ENCODE results near the gene MT1M.

DNA sequence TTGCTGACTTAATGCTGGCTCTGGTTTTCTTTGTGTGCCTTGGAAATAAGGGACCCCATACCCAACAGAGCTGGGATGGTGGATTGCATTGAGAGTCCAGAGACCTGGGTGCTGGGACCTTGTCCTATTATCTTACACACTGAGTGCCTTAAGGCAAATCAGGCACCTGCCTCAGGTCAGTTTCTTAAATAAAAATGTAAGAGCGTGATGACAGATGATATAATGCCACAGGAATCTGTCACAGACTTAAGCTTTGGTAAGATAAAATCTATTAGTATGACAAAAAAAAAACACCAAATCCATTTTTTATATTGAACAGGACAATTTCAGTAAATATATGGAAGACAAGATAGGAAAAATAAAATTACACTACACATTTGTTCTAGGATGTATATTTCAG lies 7.6 kb downstream of the MT1M start:
- TF ChIP-seq, protein P1, sequence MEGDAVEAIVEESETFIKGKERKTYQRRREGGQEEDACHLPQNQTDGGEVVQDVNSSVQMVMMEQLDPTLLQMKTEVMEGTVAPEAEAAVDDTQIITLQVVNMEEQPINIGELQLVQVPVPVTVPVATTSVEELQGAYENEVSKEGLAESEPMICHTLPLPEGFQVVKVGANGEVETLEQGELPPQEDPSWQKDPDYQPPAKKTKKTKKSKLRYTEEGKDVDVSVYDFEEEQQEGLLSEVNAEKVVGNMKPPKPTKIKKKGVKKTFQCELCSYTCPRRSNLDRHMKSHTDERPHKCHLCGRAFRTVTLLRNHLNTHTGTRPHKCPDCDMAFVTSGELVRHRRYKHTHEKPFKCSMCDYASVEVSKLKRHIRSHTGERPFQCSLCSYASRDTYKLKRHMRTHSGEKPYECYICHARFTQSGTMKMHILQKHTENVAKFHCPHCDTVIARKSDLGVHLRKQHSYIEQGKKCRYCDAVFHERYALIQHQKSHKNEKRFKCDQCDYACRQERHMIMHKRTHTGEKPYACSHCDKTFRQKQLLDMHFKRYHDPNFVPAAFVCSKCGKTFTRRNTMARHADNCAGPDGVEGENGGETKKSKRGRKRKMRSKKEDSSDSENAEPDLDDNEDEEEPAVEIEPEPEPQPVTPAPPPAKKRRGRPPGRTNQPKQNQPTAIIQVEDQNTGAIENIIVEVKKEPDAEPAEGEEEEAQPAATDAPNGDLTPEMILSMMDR (conservative IDR thresholded peaks at IDR 0.05; ENCODE audit: low read length): no peak
- TF ChIP-seq EZH2phosphoT487 (IDR thresholded peaks at IDR 0.05; ENCODE audit: borderline replicate concordance): no peak

All from Loucy (cell line).